Measurements from ENCODE around the gene SLC37A1. TPM values are rescaled to one million over a fixed set of nuclear protein-coding genes. Genes with fewer than 3 reads are reported as not detected.

The SLC37A1 gene
- total and polyA plus RNA-seq, 2 of the 13 experiments (the other 11 are each of a cell fraction or from before 2014, with no cell fraction given), result 0.22 to 0.40 TPM

DNA sequence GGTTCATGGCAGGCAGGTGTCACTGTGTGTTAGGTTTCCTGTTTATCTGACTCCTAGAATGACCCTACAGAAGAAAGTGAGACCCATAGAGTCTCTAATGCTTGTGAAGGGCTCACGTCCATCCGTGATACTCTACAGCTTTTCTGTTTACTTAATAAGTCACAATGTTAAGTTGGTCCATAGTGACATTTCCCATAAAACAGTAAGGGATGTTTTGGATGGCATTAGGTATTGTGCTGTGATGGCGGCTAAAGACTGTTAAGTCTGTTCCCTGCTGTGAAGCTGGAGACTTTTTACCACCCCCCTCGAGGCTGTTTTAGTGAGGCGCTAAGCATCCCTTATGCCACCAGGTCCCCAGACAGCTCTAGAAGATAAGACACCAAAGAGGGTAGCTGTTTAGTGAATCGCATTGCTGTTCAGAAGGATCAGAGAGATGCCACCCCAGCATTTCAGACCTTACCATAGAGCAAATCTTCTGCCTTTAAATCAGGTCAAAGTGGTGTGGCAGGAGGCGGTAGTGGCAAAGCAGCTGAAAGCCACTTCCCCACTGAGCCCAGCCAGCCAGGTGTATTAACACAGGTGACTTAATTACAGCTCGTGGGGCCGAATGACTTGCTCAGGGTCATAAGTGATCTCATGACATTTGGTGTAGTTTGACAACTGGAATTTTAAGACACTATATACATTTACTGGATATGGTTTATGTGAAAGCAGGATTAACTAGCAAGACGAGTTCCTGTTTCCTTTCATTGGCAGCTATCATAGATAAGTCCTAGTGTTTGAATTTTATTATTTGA is 25.0 kb downstream of the SLC37A1 start:
- DNase-seq (ENCODE audit: low spot score), result no peak
- Histone ChIP-seq H3K27me3 (ENCODE audit: control insufficient read depth in 1 of 2, insufficient read depth in 2 of 2, low read length in 2 of 2) (peaks cover 0 to 3% of the 10 kb centered on the region in 2 experiments; a peak in 2 of 5 replicates), H3K4me2 (ENCODE audit: low read depth, low read length) (no peak overlapping the region), H3K79me2 (ENCODE audit: insufficient read depth, low read length) (no peaks in the 10 kb centered on the region), H4K20me1 (ENCODE audit: insufficient read depth, low read length) (no peaks in the 10 kb centered on the region), H2AFZ (ENCODE audit: low read length) (no peak overlapping the region), H3K4me3 (replicated peaks in 1 of 3; ENCODE audit: insufficient read depth in 1 of 3, low read depth in 2 of 3, low read length in 3 of 3) (no peak overlapping the region), H3K27ac (ENCODE audit: extremely low read length, insufficient read depth, low read length) (no peak overlapping the region), H3K4me1 (ENCODE audit: insufficient read depth, low read length) (no peaks in the 10 kb centered on the region), H3K36me3 (replicated peaks in 1 of 2; ENCODE audit: control insufficient read depth in 1 of 2, insufficient read depth in 2 of 2, low read length in 2 of 2) (no peaks in the 10 kb centered on the region), H3K9ac (ENCODE audit: insufficient read depth, low read depth, low read length) (no peak overlapping the region), H3K9me3 (ENCODE audit: low read length) (no peaks in the 10 kb centered on the region)
- intact Hi-C loops (cut with micrococcal nuclease; ENCODE audit: unreplicated experiment) (no loop called here), in situ Hi-C loops (cut with HindIII; ENCODE audit: extremely low pct_ligation_motif_present, low pct_unique_long_range_greater_than_20kb) (no loop called here)
- WGBS (ENCODE audit: low lambda C conversion rate), result 26% methylated on average over 6 of the region's 10 CpGs
- no peak for FAIRE-seq
- ChIA-PET CTCF (ENCODE audit: low intra/inter-chr PET ratio, low total read pairs) (no interaction called here), POLR2A (no interaction called here)
- TF ChIP-seq SNAPC2 (CRISPR knock-in tag; IDR thresholded peaks at IDR 0.05) (no peak), RBAK (CRISPR knock-in tag; IDR thresholded peaks at IDR 0.05) (no peak)
- TF ChIP-seq, protein P1, sequence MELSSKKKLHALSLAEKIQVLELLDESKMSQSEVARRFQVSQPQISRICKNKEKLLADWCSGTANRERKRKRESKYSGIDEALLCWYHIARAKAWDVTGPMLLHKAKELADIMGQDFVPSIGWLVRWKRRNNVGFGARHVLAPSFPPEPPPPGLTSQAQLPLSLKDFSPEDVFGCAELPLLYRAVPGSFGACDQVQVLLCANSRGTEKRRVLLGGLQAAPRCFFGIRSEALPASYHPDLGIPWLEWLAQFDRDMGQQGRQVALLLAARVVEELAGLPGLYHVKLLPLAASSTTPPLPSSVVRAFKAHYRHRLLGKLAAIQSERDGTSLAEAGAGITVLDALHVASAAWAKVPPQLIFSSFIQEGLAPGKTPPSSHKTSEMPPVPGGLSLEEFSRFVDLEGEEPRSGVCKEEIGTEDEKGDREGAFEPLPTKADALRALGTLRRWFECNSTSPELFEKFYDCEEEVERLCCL (CRISPR knock-in tag; IDR thresholded peaks at IDR 0.05; ENCODE audit: borderline replicate concordance), result no peak
- no peak for ATAC-seq
- BruUV-seq (replicated peaks), result no TSS peak

DNA sequence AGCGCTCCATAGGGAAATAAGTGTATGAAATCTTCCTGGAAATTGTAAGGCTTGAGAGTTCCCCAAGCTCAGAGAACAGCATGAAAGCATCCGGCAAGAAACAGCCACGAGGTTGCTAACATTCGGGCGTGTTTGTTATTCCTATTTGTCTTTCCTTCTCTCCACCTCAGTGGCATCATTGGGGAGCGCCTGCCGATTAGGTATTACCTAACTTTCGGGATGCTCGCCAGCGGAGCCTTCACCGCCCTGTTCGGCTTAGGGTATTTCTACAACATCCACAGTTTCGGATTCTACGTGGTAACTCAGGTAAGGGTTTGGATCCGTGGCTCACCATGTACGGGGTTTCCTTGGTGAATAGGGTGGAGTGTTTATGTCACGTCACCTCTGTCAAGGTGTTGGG is 25.7 kb downstream of the SLC37A1 start:
- no peak overlapping the region for H3K4me2 ChIP-seq (ENCODE audit: low read depth, low read length)
- no peaks in the 10 kb centered on the region for H3K79me2 ChIP-seq (ENCODE audit: insufficient read depth, low read length)
- FAIRE-seq, result no peak
- H3K4me3 ChIP-seq (replicated peaks in 1 of 3; ENCODE audit: insufficient read depth in 1 of 3, low read depth in 2 of 3, low read length in 3 of 3), result no peak overlapping the region
- no peak overlapping the region for H2AFZ ChIP-seq (ENCODE audit: low read length)
- no peak for DNase-seq (ENCODE audit: low spot score)
- no peak overlapping the region for H3K27ac ChIP-seq (ENCODE audit: extremely low read length, insufficient read depth, low read length)
- ChIA-PET POLR2A (no interaction called here), CTCF (ENCODE audit: low intra/inter-chr PET ratio, low total read pairs) (no interaction called here)
- in situ Hi-C loops (cut with HindIII; ENCODE audit: extremely low pct_ligation_motif_present, low pct_unique_long_range_greater_than_20kb), result no loop called here
- no peak for ATAC-seq
- 62% methylated on average over 17 of the region's 17 CpGs for WGBS (ENCODE audit: low lambda C conversion rate)
- H3K27me3 ChIP-seq (ENCODE audit: control insufficient read depth in 1 of 2, insufficient read depth in 2 of 2, low read length in 2 of 2), result peaks cover 0 to 3% of the 10 kb centered on the region in 2 experiments; a peak in 2 of 5 replicates
- no peaks in the 10 kb centered on the region for H3K4me1 ChIP-seq (ENCODE audit: insufficient read depth, low read length)
- no peaks in the 10 kb centered on the region for H3K9me3 ChIP-seq (ENCODE audit: low read length)
- H3K9ac ChIP-seq (ENCODE audit: insufficient read depth, low read depth, low read length), result no peak overlapping the region
- H3K36me3 ChIP-seq (replicated peaks in 1 of 2; ENCODE audit: control insufficient read depth in 1 of 2, insufficient read depth in 2 of 2, low read length in 2 of 2), result no peaks in the 10 kb centered on the region
- no peaks in the 10 kb centered on the region for H4K20me1 ChIP-seq (ENCODE audit: insufficient read depth, low read length)
- intact Hi-C loops (cut with micrococcal nuclease; ENCODE audit: unreplicated experiment), result no loop called here
- no TSS peak for BruUV-seq (replicated peaks)
- TF ChIP-seq PRMT3 (CRISPR knock-in tag; IDR thresholded peaks at IDR 0.05; ENCODE audit: borderline replicate concordance, low read depth) (no peak), ZNF230 (CRISPR knock-in tag; IDR thresholded peaks at IDR 0.05) (no peak), ATAD3A (CRISPR knock-in tag; IDR thresholded peaks at IDR 0.05) (no peak), LCORL (IDR thresholded peaks at IDR 0.05) (no peak), LCORL (CRISPR knock-in tag; IDR thresholded peaks at IDR 0.05) (no peak), TAF1 (CRISPR knock-in tag; IDR thresholded peaks at IDR 0.05) (no peak), POLR2AphosphoS2 (IDR thresholded peaks at IDR 0.05; ENCODE audit: low read depth, low read length) (no peak), ZNF775 (CRISPR knock-in tag; IDR thresholded peaks at IDR 0.05; ENCODE audit: borderline replicate concordance) (no peak), ZNF83 (CRISPR knock-in tag; IDR thresholded peaks at IDR 0.05; ENCODE audit: borderline replicate concordance) (no peak)
- TF ChIP-seq, protein P2, sequence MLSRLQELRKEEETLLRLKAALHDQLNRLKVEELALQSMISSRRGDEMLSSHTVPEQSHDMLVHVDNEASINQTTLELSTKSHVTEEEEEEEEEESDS (CRISPR knock-in tag; IDR thresholded peaks at IDR 0.05; ENCODE audit: borderline replicate concordance), result no peak
- TF ChIP-seq, protein P3, sequence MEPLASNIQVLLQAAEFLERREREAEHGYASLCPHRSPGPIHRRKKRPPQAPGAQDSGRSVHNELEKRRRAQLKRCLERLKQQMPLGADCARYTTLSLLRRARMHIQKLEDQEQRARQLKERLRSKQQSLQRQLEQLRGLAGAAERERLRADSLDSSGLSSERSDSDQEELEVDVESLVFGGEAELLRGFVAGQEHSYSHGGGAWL (CRISPR knock-in tag; IDR thresholded peaks at IDR 0.05), result no peak
- TF ChIP-seq, protein P4, sequence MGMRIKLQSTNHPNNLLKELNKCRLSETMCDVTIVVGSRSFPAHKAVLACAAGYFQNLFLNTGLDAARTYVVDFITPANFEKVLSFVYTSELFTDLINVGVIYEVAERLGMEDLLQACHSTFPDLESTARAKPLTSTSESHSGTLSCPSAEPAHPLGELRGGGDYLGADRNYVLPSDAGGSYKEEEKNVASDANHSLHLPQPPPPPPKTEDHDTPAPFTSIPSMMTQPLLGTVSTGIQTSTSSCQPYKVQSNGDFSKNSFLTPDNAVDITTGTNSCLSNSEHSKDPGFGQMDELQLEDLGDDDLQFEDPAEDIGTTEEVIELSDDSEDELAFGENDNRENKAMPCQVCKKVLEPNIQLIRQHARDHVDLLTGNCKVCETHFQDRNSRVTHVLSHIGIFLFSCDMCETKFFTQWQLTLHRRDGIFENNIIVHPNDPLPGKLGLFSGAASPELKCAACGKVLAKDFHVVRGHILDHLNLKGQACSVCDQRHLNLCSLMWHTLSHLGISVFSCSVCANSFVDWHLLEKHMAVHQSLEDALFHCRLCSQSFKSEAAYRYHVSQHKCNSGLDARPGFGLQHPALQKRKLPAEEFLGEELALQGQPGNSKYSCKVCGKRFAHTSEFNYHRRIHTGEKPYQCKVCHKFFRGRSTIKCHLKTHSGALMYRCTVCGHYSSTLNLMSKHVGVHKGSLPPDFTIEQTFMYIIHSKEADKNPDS (CRISPR knock-in tag; IDR thresholded peaks at IDR 0.05), result no peak

All from HepG2 (cell line).